MCF 10A (cell line): ENCODE measurements around the gene FUOM. TPM values are rescaled to one million over a fixed set of nuclear protein-coding genes. Genes with fewer than 3 reads are reported as not detected.
"Not testable (repeated sequence)": the region's sequence is repeated elsewhere in the genome, so short reads cannot be mapped to it uniquely, and the experiment has no call there.

Source experiments
- BruUV-seq: library from RNA; stranded (reverse); fragments of 400-500 nt; replicated peaks from 2 replicates; lab custom pipeline; 2021; lab: Mats Ljungman, UMichigan
- CTCF ChIA-PET: fragments of 300-600 bp; sonication (Branson Sonifier 250); formaldehyde crosslinking; extraction: SDS; loops from one replicate; lab custom pipeline; 2021; ENCODE audit warnings: antibody characterized with exemption, inconsistent platforms; lab: Yijun Ruan, JAX
- POLR2A ChIA-PET: fragments of 300-600, 350-650 bp; sonication (Branson Sonifier 250); formaldehyde crosslinking; extraction: SDS; loops from one replicate; lab custom pipeline; 2020; ENCODE audit warnings: antibody characterized with exemption, inconsistent platforms; lab: Yijun Ruan, JAX
- DNase-seq: peaks from one replicate; pipeline ENCODE4 v3.0.0-alpha.2; 2018; ENCODE audit not compliant: unreplicated experiment
- H3K27ac Mint-ChIP-seq: one replicate; pipeline ENCODE4 v1.8.0; 2022; ENCODE audit warnings: mild to moderate bottlenecking, low read depth, mixed read lengths; ENCODE audit not compliant: unreplicated experiment
- H3K27me3 Mint-ChIP-seq: one replicate; pipeline ENCODE4 v1.8.0; 2022; ENCODE audit warnings: mixed read lengths; ENCODE audit not compliant: insufficient read depth, unreplicated experiment
- H3K36me3 Mint-ChIP-seq: one replicate; pipeline ENCODE4 v1.8.0; 2022; ENCODE audit warnings: mild to moderate bottlenecking, moderate library complexity, mixed read lengths; ENCODE audit not compliant: insufficient read depth, unreplicated experiment
- H3K4me1 Mint-ChIP-seq: one replicate; pipeline ENCODE4 v1.8.0; 2022; ENCODE audit warnings: mixed read lengths; ENCODE audit not compliant: insufficient read depth, unreplicated experiment
- H3K4me3 Mint-ChIP-seq: one replicate; pipeline ENCODE4 v1.8.0; 2022; ENCODE audit warnings: mild to moderate bottlenecking, moderate library complexity, mixed read lengths; ENCODE audit not compliant: unreplicated experiment
- H3K9me3 Mint-ChIP-seq: one replicate; pipeline ENCODE4 v1.8.0; 2022; ENCODE audit warnings: mixed read lengths; ENCODE audit not compliant: unreplicated experiment
- intact Hi-C: fragments of 100-400 bp; cut with micrococcal nuclease; formaldehyde crosslinking; loops from 2 replicates; pipeline ENCODE4 v1.14.1; 2022
- total RNA-seq: library from RNA; stranded (reverse); gene quantifications from 2 replicates; pipeline ENCODE4 v1.2.3, GENCODE V29; 2022
- TF ChIP-seq, protein P1 (sequence below): fragments of 200-600 bp; IDR thresholded peaks from one replicate; pipeline ENCODE4 v1.8.0; 2022; ENCODE audit warnings: antibody characterized with exemption, mild to moderate bottlenecking; ENCODE audit not compliant: unreplicated experiment

Gene FUOM
- total RNA-seq, 1 experiment from 2014 or later, result 22.6 TPM

DNA sequence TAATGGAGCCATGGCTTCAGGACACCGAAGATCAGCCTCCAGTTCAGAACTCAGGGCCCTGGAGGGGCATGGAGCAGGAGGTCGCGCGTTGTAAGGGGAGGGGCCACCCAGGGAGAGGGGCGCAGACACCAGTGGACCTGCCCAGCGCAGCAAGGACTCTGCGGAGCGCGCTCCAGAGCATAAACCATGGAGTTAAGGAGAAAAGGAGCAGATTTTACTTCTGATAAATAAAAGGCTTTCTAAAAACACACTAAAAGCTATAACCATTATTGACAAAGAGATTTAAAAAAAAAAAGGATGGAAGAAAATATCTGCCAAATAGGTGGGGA is 31.6 kb downstream of the FUOM start:
- CTCF ChIA-PET, result interaction anchor here (0.7 to 4.3 kb wide), 3 partner anchors 12 to 293 kb away, joined by 3 to 29 read pairs (median 4); no protein-coding TSS in a partner anchor
- no TSS peak for BruUV-seq
- intact Hi-C loops, result loop anchor here (5.0 to 10.0 kb wide), 3 partner anchors 69 to 491 kb away; partner anchors contain the start of gene MTG1

DNA sequence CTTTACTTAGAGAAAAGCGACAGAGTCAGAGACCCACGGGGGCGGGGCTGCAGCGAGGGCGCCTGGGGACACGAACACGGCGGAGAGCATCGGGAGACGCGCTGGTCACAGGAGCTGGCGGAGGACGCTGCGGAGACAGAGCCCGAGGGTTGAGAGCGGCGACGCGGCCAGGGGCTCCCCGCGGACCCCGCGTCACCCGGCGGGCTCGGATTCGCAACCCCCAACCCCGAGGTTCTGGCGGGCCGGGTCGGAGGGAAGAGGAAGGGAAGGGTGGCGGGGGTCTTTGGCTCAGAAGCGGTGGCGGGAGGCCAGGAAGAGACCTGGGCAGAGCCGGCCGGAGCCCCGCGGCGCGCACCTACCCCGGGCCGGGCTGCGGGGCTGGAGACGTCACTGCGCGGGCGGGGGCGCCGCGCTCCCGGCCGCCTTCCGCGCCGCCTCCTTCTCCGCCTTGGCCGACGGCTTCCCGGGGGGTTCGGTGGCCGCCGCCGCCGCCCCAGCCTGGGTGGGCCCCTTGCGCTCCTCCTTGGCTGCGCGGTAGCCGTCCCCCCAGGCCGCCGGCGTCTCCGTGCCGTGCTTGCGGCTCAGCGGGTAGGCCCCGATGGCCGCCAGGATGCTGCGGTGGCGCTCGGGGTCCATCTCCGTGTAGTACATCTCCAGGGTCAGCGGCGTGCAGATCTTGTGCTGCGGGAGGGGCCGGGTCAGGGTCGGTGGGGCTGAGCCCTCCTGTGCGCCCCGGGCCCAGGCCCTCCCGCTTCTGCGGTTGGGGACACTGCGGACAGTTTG is 32.2 kb downstream of the FUOM start:
- ChIA-PET POLR2A (no interaction called here), CTCF (interaction anchor here (0.7 kb wide), 1 partner anchor 294 kb away, joined by 4 read pairs; no protein-coding TSS in a partner anchor)
- intact Hi-C loops, result loop anchor here (5.0 to 10.0 kb wide), 3 partner anchors 69 to 491 kb away; partner anchors contain the start of gene MTG1
- Mint-ChIP-seq H3K9me3 (no peaks in the 10 kb centered on the region), H3K36me3 (no peaks in the 10 kb centered on the region), H3K27me3 (peaks cover 31% of the 10 kb centered on the region), H3K4me1 (peaks cover 5% of the 10 kb centered on the region), H3K27ac (no peak overlapping the region), H3K4me3 (peak overlapping the region; percentile 57)
- no peak for DNase-seq
- TF ChIP-seq, protein P1, sequence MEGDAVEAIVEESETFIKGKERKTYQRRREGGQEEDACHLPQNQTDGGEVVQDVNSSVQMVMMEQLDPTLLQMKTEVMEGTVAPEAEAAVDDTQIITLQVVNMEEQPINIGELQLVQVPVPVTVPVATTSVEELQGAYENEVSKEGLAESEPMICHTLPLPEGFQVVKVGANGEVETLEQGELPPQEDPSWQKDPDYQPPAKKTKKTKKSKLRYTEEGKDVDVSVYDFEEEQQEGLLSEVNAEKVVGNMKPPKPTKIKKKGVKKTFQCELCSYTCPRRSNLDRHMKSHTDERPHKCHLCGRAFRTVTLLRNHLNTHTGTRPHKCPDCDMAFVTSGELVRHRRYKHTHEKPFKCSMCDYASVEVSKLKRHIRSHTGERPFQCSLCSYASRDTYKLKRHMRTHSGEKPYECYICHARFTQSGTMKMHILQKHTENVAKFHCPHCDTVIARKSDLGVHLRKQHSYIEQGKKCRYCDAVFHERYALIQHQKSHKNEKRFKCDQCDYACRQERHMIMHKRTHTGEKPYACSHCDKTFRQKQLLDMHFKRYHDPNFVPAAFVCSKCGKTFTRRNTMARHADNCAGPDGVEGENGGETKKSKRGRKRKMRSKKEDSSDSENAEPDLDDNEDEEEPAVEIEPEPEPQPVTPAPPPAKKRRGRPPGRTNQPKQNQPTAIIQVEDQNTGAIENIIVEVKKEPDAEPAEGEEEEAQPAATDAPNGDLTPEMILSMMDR, result no peak
- no TSS peak for BruUV-seq

More for the DNA sequence above, 31.6 kb downstream of the FUOM start:
- peaks cover 5% of the 10 kb centered on the region for H3K4me1 Mint-ChIP-seq
- no peaks in the 10 kb centered on the region for H3K36me3 Mint-ChIP-seq
- no peak overlapping the region for H3K4me3 Mint-ChIP-seq
- TF ChIP-seq, protein P1, result no peak
- no peak for DNase-seq
- H3K9me3 Mint-ChIP-seq, result no peaks in the 10 kb centered on the region
- peaks cover 31% of the 10 kb centered on the region for H3K27me3 Mint-ChIP-seq
- POLR2A ChIA-PET, result no interaction called here
- H3K27ac Mint-ChIP-seq, result no peak overlapping the region

DNA sequence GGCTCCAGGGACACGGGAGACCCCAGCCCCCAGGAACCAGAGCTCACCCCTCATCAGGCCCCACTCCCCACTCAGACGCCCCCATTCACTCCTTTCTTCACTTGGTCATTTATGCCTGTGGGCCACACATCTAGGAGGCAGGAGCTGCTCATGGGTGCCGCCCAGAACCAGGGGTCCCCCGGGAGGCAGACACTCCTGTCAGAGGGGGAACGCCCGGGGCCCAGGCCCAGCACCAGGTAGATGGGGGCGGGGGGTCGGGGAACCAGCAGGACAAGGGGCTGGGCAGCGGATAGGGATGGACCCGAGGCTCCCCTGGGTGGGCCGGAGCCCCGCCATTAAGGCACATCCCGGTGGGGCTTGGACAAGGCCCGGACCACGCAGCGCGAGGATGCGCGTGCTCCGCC is 33.0 kb downstream of the FUOM start:
- BruUV-seq, result no TSS peak
- Mint-ChIP-seq H3K9me3 (no peaks in the 10 kb centered on the region), H3K4me1 (peaks cover 5% of the 10 kb centered on the region), H3K36me3 (no peaks in the 10 kb centered on the region), H3K4me3 (peak overlapping the region; percentile 57), H3K27me3 (peaks cover 31% of the 10 kb centered on the region), H3K27ac (no peak overlapping the region)
- intact Hi-C loops, result loop anchor here (5.0 to 10.0 kb wide), 3 partner anchors 70 to 490 kb away; partner anchors contain the start of gene MTG1
- ChIA-PET CTCF (interaction anchor here (1.1 kb wide), 1 partner anchor 9 kb away, joined by 3 read pairs; no protein-coding TSS in a partner anchor), POLR2A (no interaction called here)
- DNase-seq, result no peak
- TF ChIP-seq, protein P1, result no peak

DNA sequence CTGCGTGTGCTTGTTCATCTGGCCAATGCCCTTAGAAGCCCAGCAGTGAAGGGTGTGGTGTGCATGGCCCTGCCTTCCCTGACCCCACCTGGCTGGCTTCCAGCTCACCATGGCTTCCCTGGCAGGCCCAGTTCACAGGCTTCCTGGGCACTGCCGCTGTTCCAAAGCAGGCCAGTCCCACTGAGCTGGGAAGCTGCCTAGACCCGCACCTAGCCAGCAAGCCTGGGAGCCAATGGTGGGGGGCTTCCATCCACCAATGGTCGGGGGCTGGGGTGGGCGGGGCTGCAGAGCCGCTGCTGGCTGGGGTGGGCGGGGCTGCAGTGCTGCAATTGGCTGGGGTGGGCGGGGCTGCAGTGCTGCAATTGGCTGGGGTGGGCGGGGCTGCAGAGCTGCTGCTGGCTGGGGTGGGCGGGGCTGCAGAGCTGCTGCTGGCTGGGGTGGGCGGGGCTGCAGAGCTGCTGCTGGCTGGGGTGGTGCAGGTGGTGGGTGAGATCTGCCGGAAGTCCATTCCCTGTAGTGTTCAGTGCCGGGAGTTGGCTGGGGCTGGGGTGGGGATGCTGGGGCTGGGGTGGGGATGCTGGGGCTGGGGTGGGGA is 33.5 kb downstream of the FUOM start:
- no peaks in the 10 kb centered on the region for H3K9me3 Mint-ChIP-seq
- H3K27me3 Mint-ChIP-seq, result peaks cover 37% of the 10 kb centered on the region
- ChIA-PET CTCF (interaction anchor here (1.1 kb wide), 1 partner anchor 8 kb away, joined by 3 read pairs; no protein-coding TSS in a partner anchor), POLR2A (no interaction called here)
- DNase-seq, result peak; percentile 42
- TF ChIP-seq, protein P1, result no peak
- BruUV-seq, result no TSS peak
- peaks cover 8% of the 10 kb centered on the region for H3K4me1 Mint-ChIP-seq
- H3K27ac Mint-ChIP-seq, result no peak overlapping the region
- intact Hi-C loops, result loop anchor here (10.0 kb wide), 2 partner anchors 71 to 489 kb away; partner anchors contain the start of gene MTG1
- H3K36me3 Mint-ChIP-seq, result no peaks in the 10 kb centered on the region
- H3K4me3 Mint-ChIP-seq, result no peak overlapping the region

DNA sequence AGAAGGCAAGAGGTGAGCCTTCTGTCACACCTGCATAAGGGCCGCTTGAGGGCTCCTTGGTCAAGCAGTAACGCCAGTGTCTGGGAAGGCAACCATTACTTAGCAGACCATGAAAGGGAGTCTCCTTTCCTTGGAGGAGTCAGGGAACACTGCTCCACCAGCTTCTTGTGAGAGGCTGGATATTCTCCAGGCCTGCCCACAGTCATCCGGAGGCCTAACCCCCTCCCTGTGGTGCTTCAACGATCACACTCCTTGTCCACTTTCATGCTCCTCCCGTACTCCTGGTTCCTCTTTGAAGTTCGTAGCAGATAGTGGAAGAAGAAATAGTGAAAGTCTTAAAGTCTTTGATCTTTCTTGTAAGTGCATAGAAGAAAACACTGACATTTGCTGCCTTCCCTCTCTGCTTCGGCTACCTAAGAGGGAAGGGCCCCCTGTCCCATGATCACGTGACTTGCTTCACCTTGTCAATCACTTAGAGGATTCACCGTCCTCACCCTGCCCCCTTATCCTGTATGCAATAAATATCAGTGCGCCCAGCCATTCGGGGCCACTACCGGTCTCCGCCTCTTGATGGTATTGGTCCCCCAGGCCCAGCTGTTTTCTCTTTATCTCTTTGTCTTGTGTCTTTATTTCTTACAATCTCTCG is 35.6 kb downstream of the FUOM start:
- CTCF ChIA-PET, result interaction anchor here (1.2 to 1.7 kb wide), 2 partner anchors 8 to 287 kb away, joined by 4 to 13 read pairs; no protein-coding TSS in a partner anchor
- H3K4me1 Mint-ChIP-seq, result not testable (repeated sequence)

More for the DNA sequence above, 35.6 kb downstream of the FUOM start:
- intact Hi-C loops, result loop anchor here (10.0 kb wide), 2 partner anchors 73 to 487 kb away; partner anchors contain the start of gene MTG1
- POLR2A ChIA-PET, H3K4me3 Mint-ChIP-seq, H3K36me3 Mint-ChIP-seq, H3K27ac Mint-ChIP-seq, DNase-seq, BruUV-seq, H3K9me3 Mint-ChIP-seq: not testable (repeated sequence)
- H3K27me3 Mint-ChIP-seq, result peaks cover 37% of the 10 kb centered on the region
